ENCODE data around the gene UBTF. TPM values are rescaled to one million over a fixed set of nuclear protein-coding genes. Genes with fewer than 3 reads are reported as not detected.

UBTF gene
- total and polyA plus RNA-seq, 5 donors from 2014 or later: 22.3 to 104 (median 27.4) TPM

DNA sequence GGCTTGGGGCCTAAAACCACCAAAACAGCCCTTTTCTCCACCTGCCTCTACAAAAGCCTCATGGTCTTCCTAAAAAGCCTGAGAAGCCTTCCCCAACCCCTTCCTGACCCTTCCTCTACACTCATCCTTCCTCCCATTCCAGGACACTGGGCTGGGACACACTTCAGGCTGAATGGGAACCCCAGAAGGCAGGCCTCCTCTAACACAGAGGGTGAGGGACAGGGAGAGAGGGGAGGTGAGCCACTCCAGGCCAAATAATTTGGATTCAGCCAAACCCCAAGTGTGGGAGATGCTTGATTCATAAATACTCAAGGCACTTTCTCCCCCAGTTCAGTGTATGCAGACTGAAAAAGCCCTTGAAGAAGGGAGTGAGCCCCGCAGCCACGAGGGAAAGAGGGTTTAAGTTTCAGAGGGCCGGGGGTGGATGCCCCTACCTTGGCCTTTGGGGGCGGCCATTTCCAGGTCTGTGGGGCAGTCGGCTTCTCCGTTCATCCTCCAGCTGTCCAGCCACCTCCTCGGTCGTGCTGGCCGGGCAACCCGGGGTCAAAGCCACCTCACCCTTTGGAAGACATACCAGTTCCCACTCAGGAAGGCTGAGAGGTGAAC, 1.6 kb downstream of the UBTF start:
- ATAC-seq (ENCODE audit: low read depth in 2 of 2) (no peak), DNase-seq (peak in 1 of 3 donors; percentile 34)
- Histone ChIP-seq H3K27ac (ENCODE audit: insufficient read depth, low read length, poor library complexity, severe bottlenecking) (peak overlapping the region; percentile 84), H3K4me3 (ENCODE audit: low read depth, low read length) (peak overlapping the region; percentile 70), H3K27me3 (ENCODE audit: control insufficient read depth, insufficient read depth, low read length) (no peaks in the 10 kb centered on the region), H3K36me3 (ENCODE audit: control insufficient read depth, insufficient read depth, low read length) (peaks cover 30% of the 10 kb centered on the region), H3K9me3 (ENCODE audit: control insufficient read depth in 2 of 2, low read length in 2 of 2) (no peaks in the 10 kb centered on the region), H3K4me1 (ENCODE audit: control insufficient read depth, insufficient read depth, low read length, poor library complexity, severe bottlenecking) (peaks cover 51% of the 10 kb centered on the region)
- H3K4me3 Mint-ChIP-seq: peak overlapping the region; percentile 81 to 89 (median 86)
- H3K27ac Mint-ChIP-seq: peak overlapping the region; percentile 52 to 90 (median 88)
- H3K36me3 Mint-ChIP-seq: peaks cover 27% of the 10 kb centered on the region
- H3K4me1 Mint-ChIP-seq: peaks cover 4 to 65% (median 33%) of the 10 kb centered on the region in 4 donors
- peaks cover 5% of the 10 kb centered on the region for H3K27me3 Mint-ChIP-seq
- H3K9me3 Mint-ChIP-seq: no peaks in the 10 kb centered on the region

DNA sequence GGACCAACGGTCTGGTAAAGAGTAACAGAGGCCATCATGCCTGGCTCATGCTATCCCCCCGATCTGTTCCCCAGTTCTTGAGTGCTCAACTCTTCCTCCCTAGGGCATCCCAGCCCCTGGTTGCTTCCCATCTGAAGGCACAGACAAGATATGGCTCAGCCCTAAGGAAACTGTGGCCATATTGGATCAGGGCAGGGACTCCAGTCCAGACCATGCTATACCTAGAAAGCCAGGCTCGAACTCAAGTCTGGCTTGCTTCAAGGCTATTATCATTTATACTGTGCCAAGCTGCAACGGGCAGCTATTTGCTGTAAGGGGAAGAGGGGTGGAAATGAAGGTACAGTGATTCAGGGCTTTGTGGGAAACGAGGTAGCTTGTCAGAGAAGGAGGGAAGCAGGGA, 2.8 kb downstream of the UBTF start:
- peak overlapping the region; percentile 81 to 93 (median 86) for H3K4me3 Mint-ChIP-seq
- peaks cover 2% of the 10 kb centered on the region for H3K27me3 Mint-ChIP-seq
- peaks cover 27% of the 10 kb centered on the region for H3K36me3 Mint-ChIP-seq
- H3K4me1 ChIP-seq (ENCODE audit: control insufficient read depth, insufficient read depth, low read length, poor library complexity, severe bottlenecking): peaks cover 44% of the 10 kb centered on the region
- no peaks in the 10 kb centered on the region for H3K27me3 ChIP-seq (ENCODE audit: control insufficient read depth, insufficient read depth, low read length)
- peak overlapping the region; percentile 18 for H3K27ac ChIP-seq (ENCODE audit: insufficient read depth, low read length, poor library complexity, severe bottlenecking)
- no peaks in the 10 kb centered on the region for H3K9me3 Mint-ChIP-seq
- DNase-seq (no peak), ATAC-seq (ENCODE audit: low read depth in 2 of 2) (no peak)
- H3K9me3 ChIP-seq (ENCODE audit: control insufficient read depth in 2 of 2, low read length in 2 of 2): no peaks in the 10 kb centered on the region
- H3K27ac Mint-ChIP-seq: peak overlapping the region; percentile 0 to 91 (median 90)
- H3K4me3 ChIP-seq (ENCODE audit: low read depth, low read length): peak overlapping the region; percentile 70
- peaks cover 30% of the 10 kb centered on the region for H3K36me3 ChIP-seq (ENCODE audit: control insufficient read depth, insufficient read depth, low read length)
- peaks cover 0 to 55% (median 31%) of the 10 kb centered on the region in 4 donors for H3K4me1 Mint-ChIP-seq

DNA sequence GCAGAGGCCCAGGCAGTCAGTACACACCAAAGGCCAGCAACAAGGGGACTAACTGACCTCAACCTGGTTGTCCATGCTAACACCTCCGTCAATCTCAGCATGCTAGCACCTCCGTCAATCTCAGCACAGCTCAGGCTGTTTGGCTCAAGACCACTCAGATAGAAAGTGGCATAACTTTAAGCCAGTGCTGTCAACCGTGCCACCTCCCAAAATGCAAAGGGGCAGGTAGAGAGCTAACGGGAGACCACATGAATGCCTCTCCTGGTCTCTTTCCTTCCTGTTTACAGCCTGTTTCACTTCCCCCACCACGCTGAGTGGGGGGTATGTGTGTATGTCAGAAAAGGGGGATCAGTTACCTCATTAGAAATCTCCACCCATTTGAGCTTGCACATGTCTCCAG, 3.3 kb downstream of the UBTF start:
- peak overlapping the region; percentile 53 for H3K27ac ChIP-seq (ENCODE audit: insufficient read depth, low read length, poor library complexity, severe bottlenecking)
- peak overlapping the region; percentile 84 to 91 (median 90) for H3K27ac Mint-ChIP-seq
- peak overlapping the region; percentile 81 to 93 (median 86) for H3K4me3 Mint-ChIP-seq
- DNase-seq: peak in 2 of 3 donors; percentile 44 to 64
- peaks cover 27% of the 10 kb centered on the region for H3K36me3 Mint-ChIP-seq
- H3K27me3 ChIP-seq (ENCODE audit: control insufficient read depth, insufficient read depth, low read length): no peaks in the 10 kb centered on the region
- peaks cover 44% of the 10 kb centered on the region for H3K4me1 ChIP-seq (ENCODE audit: control insufficient read depth, insufficient read depth, low read length, poor library complexity, severe bottlenecking)
- no peak for ATAC-seq (ENCODE audit: low read depth in 2 of 2)
- no peaks in the 10 kb centered on the region for H3K9me3 ChIP-seq (ENCODE audit: control insufficient read depth in 2 of 2, low read length in 2 of 2)
- peaks cover 0 to 56% (median 31%) of the 10 kb centered on the region in 4 donors for H3K4me1 Mint-ChIP-seq
- H3K4me3 ChIP-seq (ENCODE audit: low read depth, low read length): peak overlapping the region; percentile 70
- no peaks in the 10 kb centered on the region for H3K27me3 Mint-ChIP-seq
- no peaks in the 10 kb centered on the region for H3K9me3 Mint-ChIP-seq
- peaks cover 34% of the 10 kb centered on the region for H3K36me3 ChIP-seq (ENCODE audit: control insufficient read depth, insufficient read depth, low read length)

DNA sequence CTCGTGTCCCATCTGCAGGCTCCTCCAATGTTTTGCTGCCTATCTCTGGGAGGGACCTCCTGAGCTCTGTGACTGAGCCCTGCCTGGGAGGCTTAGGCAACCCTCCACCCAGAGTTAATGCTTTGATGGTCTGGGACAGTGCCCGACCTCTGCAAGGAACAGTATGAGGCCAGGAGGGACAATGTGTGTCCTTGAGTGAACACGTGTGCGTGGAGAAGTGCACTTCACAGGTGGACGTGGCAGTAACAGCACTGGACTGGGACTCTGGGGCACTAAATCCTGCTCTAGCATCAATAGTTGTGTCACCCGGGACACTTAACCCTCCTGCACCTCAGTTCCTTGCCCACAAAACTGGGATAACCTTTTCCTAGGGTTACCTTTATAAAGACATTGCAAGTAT, 4.6 kb downstream of the UBTF start:
- H3K4me3 ChIP-seq (ENCODE audit: low read depth, low read length): no peak overlapping the region
- Mint-ChIP-seq H3K4me1 (peaks cover 0 to 64% (median 34%) of the 10 kb centered on the region in 4 donors), H3K27ac (peak overlapping the region in 2 of 3 donors; percentile 56 to 91), H3K36me3 (peaks cover 31% of the 10 kb centered on the region), H3K27me3 (no peaks in the 10 kb centered on the region), H3K4me3 (peak overlapping the region; percentile 56 to 88 (median 70)), H3K9me3 (no peaks in the 10 kb centered on the region)
- peaks cover 56% of the 10 kb centered on the region for H3K4me1 ChIP-seq (ENCODE audit: control insufficient read depth, insufficient read depth, low read length, poor library complexity, severe bottlenecking)
- DNase-seq: no peak
- H3K27ac ChIP-seq (ENCODE audit: insufficient read depth, low read length, poor library complexity, severe bottlenecking): no peak overlapping the region
- H3K27me3 ChIP-seq (ENCODE audit: control insufficient read depth, insufficient read depth, low read length): no peaks in the 10 kb centered on the region
- peaks cover 37% of the 10 kb centered on the region for H3K36me3 ChIP-seq (ENCODE audit: control insufficient read depth, insufficient read depth, low read length)
- H3K9me3 ChIP-seq (ENCODE audit: control insufficient read depth in 2 of 2, low read length in 2 of 2): no peaks in the 10 kb centered on the region
- no peak for ATAC-seq (ENCODE audit: low read depth in 2 of 2)

DNA sequence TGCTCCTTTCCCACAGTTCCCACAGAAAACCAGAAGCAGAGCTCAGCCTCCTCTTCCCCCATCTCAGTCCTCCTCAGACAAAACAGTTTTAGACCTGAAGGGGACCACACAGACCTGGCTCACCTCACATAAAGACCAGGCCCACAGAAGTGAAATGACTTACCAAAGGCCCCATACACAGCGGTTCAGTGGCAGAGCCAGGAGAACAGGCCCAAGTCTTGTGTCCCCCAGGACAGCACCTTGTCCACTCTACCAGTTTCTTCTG, 5.3 kb downstream of the UBTF start:
- H3K9me3 Mint-ChIP-seq: no peaks in the 10 kb centered on the region
- H3K36me3 Mint-ChIP-seq: peaks cover 33% of the 10 kb centered on the region
- H3K4me1 Mint-ChIP-seq: peaks cover 0 to 67% (median 36%) of the 10 kb centered on the region in 4 donors
- H3K27ac Mint-ChIP-seq: peak overlapping the region; percentile 54 to 95 (median 56)
- DNase-seq: no peak
- Histone ChIP-seq H3K9me3 (ENCODE audit: control insufficient read depth in 2 of 2, low read length in 2 of 2) (no peaks in the 10 kb centered on the region), H3K36me3 (ENCODE audit: control insufficient read depth, insufficient read depth, low read length) (peaks cover 42% of the 10 kb centered on the region), H3K27ac (ENCODE audit: insufficient read depth, low read length, poor library complexity, severe bottlenecking) (no peak overlapping the region), H3K4me3 (ENCODE audit: low read depth, low read length) (no peak overlapping the region), H3K27me3 (ENCODE audit: control insufficient read depth, insufficient read depth, low read length) (no peaks in the 10 kb centered on the region), H3K4me1 (ENCODE audit: control insufficient read depth, insufficient read depth, low read length, poor library complexity, severe bottlenecking) (peaks cover 62% of the 10 kb centered on the region)
- no peaks in the 10 kb centered on the region for H3K27me3 Mint-ChIP-seq
- peak overlapping the region in 2 of 4 donors; percentile 55 to 72 for H3K4me3 Mint-ChIP-seq
- ATAC-seq (ENCODE audit: low read depth in 2 of 2): no peak

DNA sequence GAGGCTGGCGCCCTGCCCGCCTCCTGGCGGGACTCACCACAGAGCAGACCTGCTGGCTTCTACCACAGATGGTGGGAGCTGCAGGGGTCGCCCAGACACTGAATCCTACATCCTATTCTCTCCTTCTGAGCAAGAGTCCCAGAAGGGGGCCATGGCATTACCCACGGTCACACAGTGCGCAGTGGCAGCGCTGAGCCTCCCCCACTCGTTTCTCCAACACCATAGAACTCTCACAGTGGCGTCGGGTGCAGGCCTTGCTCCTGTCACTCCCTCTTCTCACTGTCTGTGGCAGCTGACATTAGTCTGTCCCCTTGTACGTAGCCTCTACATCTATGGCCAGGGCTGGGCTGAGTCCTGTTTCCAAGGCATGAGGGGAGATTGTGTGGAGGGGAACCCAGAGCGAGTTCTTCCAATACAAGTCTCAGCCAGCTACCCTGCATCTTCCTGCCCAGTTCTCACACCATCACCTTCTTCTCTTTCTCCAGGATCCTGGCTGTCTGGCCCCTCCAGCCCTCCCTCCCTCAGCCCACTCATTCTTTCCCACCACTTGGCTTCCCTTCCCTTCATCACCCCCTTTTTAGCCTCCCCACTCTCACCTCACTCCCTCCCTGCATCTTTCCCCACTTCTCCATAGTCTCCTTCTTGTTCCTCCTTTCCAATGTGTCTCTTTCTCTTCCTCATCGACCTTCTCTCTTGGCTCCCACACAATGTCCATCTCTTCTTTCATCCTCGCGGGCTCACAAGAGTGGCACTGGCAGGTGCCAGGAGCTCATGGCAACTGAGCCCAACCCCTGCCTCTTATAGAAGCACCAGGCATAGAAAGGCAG, 5.9 kb downstream of the UBTF start:
- peaks cover 34% of the 10 kb centered on the region for H3K36me3 Mint-ChIP-seq
- no peak for DNase-seq
- H3K4me1 Mint-ChIP-seq: peaks cover 0 to 70% (median 36%) of the 10 kb centered on the region in 4 donors
- Histone ChIP-seq H3K27ac (ENCODE audit: insufficient read depth, low read length, poor library complexity, severe bottlenecking) (no peak overlapping the region), H3K9me3 (ENCODE audit: control insufficient read depth in 2 of 2, low read length in 2 of 2) (no peaks in the 10 kb centered on the region), H3K27me3 (ENCODE audit: control insufficient read depth, insufficient read depth, low read length) (no peaks in the 10 kb centered on the region), H3K4me1 (ENCODE audit: control insufficient read depth, insufficient read depth, low read length, poor library complexity, severe bottlenecking) (peaks cover 62% of the 10 kb centered on the region), H3K4me3 (ENCODE audit: low read depth, low read length) (no peak overlapping the region), H3K36me3 (ENCODE audit: control insufficient read depth, insufficient read depth, low read length) (peaks cover 47% of the 10 kb centered on the region)
- H3K9me3 Mint-ChIP-seq: no peaks in the 10 kb centered on the region
- no peaks in the 10 kb centered on the region for H3K27me3 Mint-ChIP-seq
- peak overlapping the region in 2 of 4 donors; percentile 55 to 72 for H3K4me3 Mint-ChIP-seq
- no peak for ATAC-seq (ENCODE audit: low read depth in 2 of 2)
- peak overlapping the region; percentile 48 to 95 (median 54) for H3K27ac Mint-ChIP-seq

DNA sequence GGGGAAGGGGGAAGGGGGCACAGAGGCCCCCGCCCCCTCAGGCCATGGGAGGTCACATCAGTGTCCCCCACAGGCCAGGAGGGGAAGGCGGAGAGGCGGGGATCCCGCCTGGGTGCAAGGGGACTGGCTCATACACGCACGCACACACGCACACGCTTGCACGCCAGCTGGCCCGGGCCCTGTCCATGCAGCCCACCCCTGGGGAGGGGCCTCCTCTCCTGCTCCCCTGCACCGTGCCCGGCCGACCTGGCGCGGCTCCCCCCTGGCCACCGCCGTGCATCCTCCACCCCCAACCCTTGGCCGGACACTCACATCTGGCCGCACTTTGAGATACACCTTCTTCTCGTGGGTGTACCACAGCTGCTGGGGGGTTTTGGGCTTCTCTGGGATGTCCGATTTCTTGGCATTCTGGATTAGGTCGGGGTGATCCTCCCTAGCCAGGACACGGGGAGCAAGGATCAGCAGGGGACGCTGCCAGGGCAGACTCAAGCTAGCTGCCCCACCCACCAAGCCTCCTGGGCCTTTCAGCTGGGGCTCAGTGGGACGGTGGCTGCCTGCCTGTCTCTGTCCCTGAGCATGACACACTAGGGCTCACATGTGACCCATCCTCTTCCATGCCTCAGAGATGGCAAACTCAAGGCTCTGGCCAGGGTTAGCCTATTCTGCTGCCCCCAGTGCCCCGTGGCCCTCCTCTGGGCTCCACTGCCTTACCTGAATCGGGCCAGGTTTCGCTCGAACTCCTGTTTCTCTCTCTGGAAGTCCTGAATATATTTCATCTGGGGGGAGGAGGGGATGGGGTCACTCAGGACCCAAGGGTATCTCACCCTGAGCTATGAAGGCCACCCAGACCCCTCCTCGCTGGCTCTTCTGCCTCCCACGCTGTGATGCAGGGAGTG, 6.7 kb downstream of the UBTF start:
- no peak for DNase-seq
- Histone ChIP-seq H3K9me3 (ENCODE audit: control insufficient read depth in 2 of 2, low read length in 2 of 2) (no peaks in the 10 kb centered on the region), H3K27me3 (ENCODE audit: control insufficient read depth, insufficient read depth, low read length) (no peaks in the 10 kb centered on the region), H3K36me3 (ENCODE audit: control insufficient read depth, insufficient read depth, low read length) (peaks cover 53% of the 10 kb centered on the region), H3K27ac (ENCODE audit: insufficient read depth, low read length, poor library complexity, severe bottlenecking) (no peak overlapping the region), H3K4me3 (ENCODE audit: low read depth, low read length) (no peak overlapping the region), H3K4me1 (ENCODE audit: control insufficient read depth, insufficient read depth, low read length, poor library complexity, severe bottlenecking) (peaks cover 56% of the 10 kb centered on the region)
- H3K4me1 Mint-ChIP-seq: peaks cover 0 to 72% (median 35%) of the 10 kb centered on the region in 4 donors
- no peak for ATAC-seq (ENCODE audit: low read depth in 2 of 2)
- H3K27ac Mint-ChIP-seq: peak overlapping the region in 2 of 3 donors; percentile 36 to 52
- no peaks in the 10 kb centered on the region for H3K27me3 Mint-ChIP-seq
- H3K36me3 Mint-ChIP-seq: peaks cover 40% of the 10 kb centered on the region
- H3K9me3 Mint-ChIP-seq: no peaks in the 10 kb centered on the region
- peak overlapping the region in 1 of 4 donors; percentile 55 for H3K4me3 Mint-ChIP-seq

Data from CD4-positive, CD25-positive, alpha-beta regulatory T cell (primary cell).